SHP77 treated with DMSO at 0.1 percent for 48 hours (cell line): Measurements from ENCODE around the gene GYS2.
"Not testable (repeated sequence)": the region's sequence is repeated elsewhere in the genome, so short reads cannot be mapped to it uniquely, and the experiment has no call there.

Experiments
- DNase-seq: peaks from one replicate; lab custom pipeline; 2025; lab: John Stamatoyannopoulos, UW

Gene GYS2

GRCh38 chr12:21604245-21605101 is at the start of gene GYS2:
Gene GYS2, minus strand, starts transcription at chr12:21604847. Its CDS starts 255 bp downstream, at chr12:21604592.
- DNase-seq, result no peak

DNA sequence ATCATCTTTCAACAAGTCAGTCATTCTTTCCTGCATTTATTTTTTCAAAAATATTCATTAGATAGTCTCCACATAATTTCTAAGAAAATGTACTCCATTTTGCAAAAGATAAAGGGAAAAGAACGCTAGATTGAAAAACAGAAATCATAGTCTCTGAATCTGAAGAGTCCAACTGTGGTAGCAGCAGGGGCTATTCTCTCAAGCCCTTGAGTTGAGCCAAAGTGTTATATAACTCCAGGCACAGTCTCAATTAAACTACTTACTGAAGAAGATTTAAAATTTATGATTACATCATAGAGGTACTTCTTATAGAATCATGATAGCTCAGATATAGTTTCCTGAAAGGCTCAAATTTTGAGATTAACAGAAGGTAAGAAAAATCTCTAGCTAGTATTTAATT is 47.2 kb upstream of the GYS2 start:
- no peak for DNase-seq

DNA sequence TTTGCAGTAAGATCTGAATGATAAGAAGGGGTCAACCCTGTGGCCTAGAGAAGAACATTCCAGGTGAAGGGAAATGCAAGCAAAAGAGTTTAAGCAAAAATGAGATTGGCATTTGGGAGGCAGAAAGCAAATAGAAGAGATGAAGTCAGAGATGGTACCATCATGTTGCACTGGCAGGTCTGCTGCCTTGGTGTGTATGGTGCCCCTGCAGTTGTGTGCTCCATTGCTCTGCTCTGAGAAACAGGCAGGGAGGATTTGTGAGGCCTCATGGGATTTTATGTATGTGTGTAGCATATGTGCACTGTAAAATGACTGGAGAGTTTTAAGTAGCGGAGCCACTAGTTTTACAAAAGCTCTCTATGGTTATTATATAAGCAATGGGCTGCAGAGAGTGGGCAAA is 46.4 kb upstream of the GYS2 start:
- DNase-seq, result no peak

DNA sequence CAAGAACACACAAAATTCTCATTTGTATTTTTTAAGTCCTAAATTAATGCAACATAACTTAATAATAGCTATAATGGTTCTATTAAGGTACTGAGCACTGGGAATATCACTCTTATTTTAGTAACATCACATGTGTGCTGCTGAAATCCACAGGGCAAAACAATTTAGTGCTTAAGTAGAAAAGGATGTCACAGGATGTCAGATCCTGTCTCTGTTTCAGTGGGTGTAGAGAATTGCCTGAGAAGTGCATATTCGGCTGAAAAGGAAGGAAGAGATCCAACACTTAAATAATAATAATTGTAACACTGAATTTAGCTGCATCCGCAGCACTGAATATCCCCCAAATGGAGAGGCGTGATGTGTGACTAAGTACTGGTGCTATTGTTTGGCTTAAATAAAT is 44.4 kb upstream of the GYS2 start:
- no peak for DNase-seq

DNA sequence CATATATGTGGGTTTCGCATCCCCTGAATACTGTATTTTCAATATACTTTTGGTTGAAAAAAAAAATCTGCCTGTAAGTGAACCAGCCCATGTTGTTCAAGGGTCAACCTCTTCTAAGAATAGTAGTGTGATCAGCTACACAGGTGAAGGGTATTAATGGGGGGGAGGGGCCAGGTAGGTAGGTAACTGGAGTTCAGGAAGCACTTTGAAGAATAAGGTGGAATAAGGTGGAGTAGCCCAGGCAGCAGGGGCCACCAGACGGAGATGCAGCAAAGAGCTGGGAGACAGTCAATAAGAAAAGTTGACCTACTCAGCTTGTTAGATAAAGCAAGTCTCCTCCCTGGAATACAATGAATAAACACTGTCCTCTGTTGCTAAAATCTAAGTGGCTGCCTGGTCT is 43.7 kb upstream of the GYS2 start:
- no peak for DNase-seq

- DNase-seq, result no peak
Observed at GRCh38 chr12:21647179-21647578, 42.5 kb upstream of the GYS2 start.

DNA sequence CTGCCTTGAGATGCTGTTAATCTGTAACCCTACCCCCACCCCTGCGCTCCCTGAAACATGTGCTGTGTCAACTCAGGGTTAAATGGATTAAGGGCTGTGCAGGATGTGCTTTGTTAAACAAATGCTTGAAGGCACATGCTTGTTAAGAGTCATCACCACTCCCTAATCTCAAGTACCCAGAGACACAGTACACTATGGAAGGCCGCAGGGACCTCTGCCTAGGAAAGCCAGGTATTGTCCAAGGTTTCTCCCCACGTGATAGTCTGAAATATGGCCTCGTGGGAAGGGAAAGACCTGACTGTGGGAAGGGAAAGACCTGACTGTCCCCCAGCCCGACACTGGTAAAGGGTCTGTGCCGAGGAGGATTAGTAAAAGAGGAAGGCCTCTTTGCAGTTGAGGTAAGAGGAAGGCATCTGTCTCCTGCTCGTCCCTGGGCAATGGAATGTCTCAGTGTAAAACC is 40.4 kb upstream of the GYS2 start:
- DNase-seq, result not testable (repeated sequence)

- no peak for DNase-seq
Observed at GRCh38 chr12:21644516-21644915, 39.9 kb upstream of the GYS2 start.

- no peak for DNase-seq
Observed at GRCh38 chr12:21643758-21644157, 39.1 kb upstream of the GYS2 start.

DNA sequence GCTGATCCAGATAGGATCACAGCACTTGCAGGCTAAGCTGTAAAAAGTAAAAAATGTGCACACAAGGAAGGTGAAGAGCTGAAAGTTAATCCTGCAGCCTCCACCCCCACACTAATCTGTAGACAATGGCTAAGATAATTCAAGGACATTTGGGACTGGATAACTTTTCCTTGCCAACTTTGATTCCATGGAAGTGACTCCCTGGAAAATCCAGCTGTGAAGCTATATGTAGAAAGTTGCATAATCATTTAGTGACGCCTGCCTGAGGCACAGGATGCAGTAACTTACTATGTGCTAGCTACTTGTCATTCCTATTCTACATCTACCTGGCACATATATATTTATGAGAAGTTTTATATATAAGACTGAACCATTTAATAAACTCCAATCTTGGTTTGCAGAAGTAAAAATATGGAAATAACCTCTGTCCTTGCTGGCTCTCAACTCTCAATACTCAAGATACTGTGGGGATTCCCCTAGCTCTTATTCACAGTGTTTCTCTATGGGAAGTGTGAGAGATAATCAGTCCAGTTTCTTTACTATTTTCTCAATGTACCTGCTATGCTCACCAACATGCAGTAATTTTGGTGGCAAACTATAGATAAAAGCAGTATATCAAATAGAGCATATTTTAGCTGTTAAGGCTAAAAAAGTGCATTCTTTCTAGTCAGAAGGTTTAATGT is 38.2 kb upstream of the GYS2 start:
- no peak for DNase-seq

DNA sequence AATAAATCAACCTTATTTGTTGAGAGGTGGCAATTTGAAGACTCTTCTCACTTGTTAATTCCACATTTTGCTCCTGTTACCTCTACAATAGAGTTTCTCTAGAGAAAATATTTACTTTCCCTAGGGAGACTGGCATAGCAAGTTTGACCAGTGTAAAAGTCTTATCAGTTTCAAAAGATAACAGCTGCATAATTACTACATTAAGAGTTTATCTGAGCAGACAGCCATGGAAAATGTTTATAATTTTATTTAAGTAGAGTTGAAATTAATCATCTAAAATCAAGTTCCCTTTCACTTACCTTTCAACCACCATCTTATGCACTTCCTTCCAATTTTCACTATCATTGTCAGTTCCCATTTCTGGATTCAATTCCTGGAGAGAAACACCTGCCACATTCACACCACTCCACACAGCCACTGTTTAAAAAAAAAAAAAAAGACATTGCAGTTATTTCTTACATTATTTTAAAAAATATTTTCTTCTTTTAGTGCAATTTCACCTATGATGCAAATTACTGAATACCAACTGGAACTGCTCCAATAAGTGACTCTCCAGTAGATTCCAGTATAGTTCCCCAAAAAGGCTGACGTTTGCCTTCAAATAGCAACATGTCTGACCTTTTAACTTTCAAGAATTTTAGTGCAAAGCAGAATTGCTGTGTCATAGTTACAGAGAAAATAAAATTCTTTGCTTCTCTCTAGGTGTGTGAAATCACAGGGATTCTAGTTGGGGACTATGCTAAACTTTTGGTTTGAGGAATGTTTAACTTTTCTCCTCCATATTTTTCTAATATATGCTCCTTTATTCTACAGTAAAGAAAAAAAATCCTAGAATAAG is 33.6 kb upstream of the GYS2 start:
- no peak for DNase-seq

DNA sequence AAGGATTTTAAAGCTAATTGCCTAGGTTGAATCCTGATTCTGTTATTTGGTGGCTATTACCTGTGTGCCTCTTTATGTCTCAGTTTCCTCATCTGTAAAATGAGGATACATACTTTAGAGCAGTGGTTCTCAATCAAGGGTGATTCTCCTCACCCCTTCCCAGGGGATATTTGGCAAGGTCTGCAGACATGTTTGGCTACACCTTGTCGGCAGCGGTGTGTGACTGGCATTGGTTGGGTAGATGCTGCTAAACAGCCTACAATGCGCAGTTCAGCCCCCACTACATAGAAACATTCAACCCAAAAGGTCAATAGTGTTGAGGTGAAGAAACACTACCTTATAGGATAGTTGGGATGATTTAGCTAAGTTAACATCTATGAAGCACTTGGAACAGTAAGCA is 29.6 kb upstream of the GYS2 start:
- no peak for DNase-seq

- DNase-seq, result no peak
Observed at GRCh38 chr12:21631367-21631766, 26.7 kb upstream of the GYS2 start.

GRCh38 chr12:21627924-21628323 is 23.3 kb upstream of the GYS2 start:
- no peak for DNase-seq

DNA sequence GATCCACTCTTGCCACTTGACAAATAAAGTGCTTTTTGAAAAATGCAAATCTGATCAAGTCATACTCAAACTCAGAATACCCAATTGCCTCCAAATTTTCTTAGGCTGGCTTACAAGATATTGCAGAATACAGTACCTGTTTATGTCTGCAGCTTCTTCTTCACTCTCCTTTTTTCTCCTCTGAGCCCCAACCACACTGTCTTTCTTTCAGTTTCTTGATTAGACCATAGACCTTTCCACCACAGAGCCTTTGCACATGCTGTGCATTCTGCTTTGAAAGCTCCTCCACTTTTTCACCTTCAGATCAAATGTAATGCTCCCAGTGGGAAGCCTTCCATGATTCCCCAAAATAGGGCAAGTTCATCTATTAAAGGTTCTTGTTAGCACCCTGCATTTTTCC is 13.9 kb upstream of the GYS2 start:
- no peak for DNase-seq

DNA sequence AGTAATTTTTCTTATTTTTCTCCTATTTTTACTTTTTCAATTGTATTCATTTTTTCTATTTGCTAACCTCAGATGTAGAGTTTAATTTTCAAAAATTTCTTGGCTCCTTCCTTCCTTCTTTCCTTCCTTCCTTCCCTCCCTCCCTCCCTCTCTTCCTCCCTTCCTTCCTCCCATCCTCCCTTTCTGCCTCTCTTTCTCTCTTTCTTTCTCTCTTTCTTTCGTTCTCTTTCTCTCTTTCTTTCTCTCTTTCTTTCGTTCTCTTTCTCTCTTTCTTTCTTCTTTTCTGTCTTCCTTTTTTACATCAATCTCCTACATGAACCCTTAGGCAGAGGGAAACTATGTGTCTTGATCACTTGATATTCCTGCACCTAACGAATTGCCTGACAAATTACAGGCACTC is 12.4 kb upstream of the GYS2 start:
- DNase-seq, result no peak

DNA sequence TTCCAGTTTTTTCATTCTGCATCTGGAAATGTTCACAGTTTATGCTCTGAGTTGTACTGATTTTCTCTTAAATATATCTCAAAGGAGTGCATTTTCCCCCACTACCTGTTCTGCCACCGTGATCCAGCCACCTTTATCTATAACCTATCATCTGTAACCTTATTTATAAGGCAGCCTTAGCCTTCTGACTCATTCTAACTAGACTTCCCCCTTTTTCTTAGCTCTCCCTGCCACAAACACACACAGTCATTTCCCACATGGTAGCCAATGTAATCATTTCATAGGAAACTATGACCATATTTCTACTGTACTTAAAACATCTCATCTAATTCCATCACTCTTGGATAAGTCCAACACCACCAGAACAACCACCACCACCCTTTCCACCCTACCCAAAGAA is 10.8 kb upstream of the GYS2 start:
- no peak for DNase-seq

DNA sequence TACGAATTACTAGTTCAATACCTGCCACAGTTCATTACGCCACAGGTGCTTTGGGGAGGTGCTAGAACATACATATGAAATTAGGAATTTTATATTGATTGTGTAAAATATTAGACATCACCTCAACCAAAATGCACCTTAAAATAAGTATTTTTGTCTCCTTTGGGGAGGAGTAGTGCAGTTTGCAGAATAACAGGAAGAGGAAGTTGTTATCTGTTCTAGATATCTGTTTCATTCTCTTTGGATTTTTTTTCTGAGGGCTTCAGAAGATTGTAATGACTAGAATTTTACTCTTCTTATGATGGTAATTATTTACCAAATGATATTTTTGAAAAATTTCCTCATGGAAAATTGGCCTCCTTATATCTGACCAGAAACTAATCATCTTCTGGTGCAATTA is 9.9 kb upstream of the GYS2 start:
- no peak for DNase-seq

- DNase-seq, result no peak
Observed at GRCh38 chr12:21613931-21614330, 9.3 kb upstream of the GYS2 start.

GRCh38 chr12:21608196-21608595 is 3.5 kb upstream of the GYS2 start:
- DNase-seq, result no peak

- DNase-seq, result no peak
Observed at GRCh38 chr12:21607701-21608100, 3.1 kb upstream of the GYS2 start.

- no peak for DNase-seq
Observed at GRCh38 chr12:21606175-21606574, 1.5 kb upstream of the GYS2 start.

GRCh38 chr12:21602774-21603173 is 1.9 kb downstream of the GYS2 start:
- no peak for DNase-seq
